BLaER1 treated with 17β-estradiol and CSF1 and Interleukin-3, amounts not matched to agents 10 nM and 100 nM (cell line): ENCODE results near the gene SLC6A2.

Experiments used
- H3K27ac ChIP-seq, 11 experiments: shearing (Covaris generic); formaldehyde crosslinking; 2 replicates each; pipeline ENCODE4 v1.8.1; 2022
- H3K27me3 ChIP-seq, 11 experiments: shearing (Covaris generic); formaldehyde crosslinking; 2 replicates each; pipeline ENCODE4 v1.8.1; 2022
- H3K36me3 ChIP-seq, 11 experiments: shearing (Covaris generic); formaldehyde crosslinking; 2 replicates each; pipeline ENCODE4 v1.8.1; 2022
- H3K4me1 ChIP-seq, 10 experiments: shearing (Covaris generic); formaldehyde crosslinking; 2 replicates each; pipeline ENCODE4 v1.8.1; 2022
- H3K4me2 ChIP-seq, 11 experiments: shearing (Covaris generic); formaldehyde crosslinking; 2 replicates each; pipeline ENCODE4 v1.8.1; 2022
- H3K4me3 ChIP-seq, 10 experiments: shearing (Covaris generic); formaldehyde crosslinking; 2 replicates each; pipeline ENCODE4 v1.8.1; 2022
- H3K9ac ChIP-seq, 11 experiments: shearing (Covaris generic); formaldehyde crosslinking; 2 replicates each; pipeline ENCODE4 v1.8.1; 2022
- H3K9me3 ChIP-seq, 11 experiments: shearing (Covaris generic); formaldehyde crosslinking; replicated peaks in 1 of 11; 2 replicates each; pipeline ENCODE4 v1.8.1; 2022
- H4K20me1 ChIP-seq, 11 experiments: shearing (Covaris generic); formaldehyde crosslinking; 2 replicates each; pipeline ENCODE4 v1.8.1; 2022
- Cebpa-rat ChIP-seq, 11 experiments: shearing (Covaris generic); IDR thresholded peaks; 2 replicates each; pipeline ENCODE4 v1.8.1; 2022

SLC6A2 gene

DNA sequence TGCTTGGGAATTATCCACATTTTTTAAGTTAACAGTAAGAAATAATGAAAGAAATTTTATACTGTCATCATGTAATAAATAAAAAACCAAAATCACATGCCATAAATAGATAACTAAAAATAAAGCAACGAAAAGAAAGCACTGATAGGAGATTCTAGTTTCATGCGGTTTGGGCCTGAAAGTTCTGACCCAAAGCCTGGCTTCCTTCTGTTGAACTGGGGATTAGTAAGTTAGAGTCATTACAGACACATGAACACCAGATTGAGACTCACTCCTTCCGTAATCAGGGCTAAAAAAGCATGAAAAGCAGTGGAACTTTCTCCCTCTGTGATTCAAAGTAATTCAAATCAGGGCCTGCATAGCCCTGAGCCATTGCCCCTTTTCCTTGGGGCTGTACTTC lies 13.2 kb upstream of the SLC6A2 start:
- Histone ChIP-seq H3K4me3 (no peak overlapping the region), H3K36me3 (no peaks in the 10 kb centered on the region), H4K20me1 (no peaks in the 10 kb centered on the region), H3K27me3 (no peaks in the 10 kb centered on the region), H3K9ac (no peak overlapping the region), H3K27ac (no peak overlapping the region), H3K4me1 (no peaks in the 10 kb centered on the region), H3K4me2 (no peak overlapping the region), H3K9me3 (no peaks in the 10 kb centered on the region)
- no peak for TF ChIP-seq Cebpa-rat (IDR thresholded peaks at IDR 0.05)

DNA sequence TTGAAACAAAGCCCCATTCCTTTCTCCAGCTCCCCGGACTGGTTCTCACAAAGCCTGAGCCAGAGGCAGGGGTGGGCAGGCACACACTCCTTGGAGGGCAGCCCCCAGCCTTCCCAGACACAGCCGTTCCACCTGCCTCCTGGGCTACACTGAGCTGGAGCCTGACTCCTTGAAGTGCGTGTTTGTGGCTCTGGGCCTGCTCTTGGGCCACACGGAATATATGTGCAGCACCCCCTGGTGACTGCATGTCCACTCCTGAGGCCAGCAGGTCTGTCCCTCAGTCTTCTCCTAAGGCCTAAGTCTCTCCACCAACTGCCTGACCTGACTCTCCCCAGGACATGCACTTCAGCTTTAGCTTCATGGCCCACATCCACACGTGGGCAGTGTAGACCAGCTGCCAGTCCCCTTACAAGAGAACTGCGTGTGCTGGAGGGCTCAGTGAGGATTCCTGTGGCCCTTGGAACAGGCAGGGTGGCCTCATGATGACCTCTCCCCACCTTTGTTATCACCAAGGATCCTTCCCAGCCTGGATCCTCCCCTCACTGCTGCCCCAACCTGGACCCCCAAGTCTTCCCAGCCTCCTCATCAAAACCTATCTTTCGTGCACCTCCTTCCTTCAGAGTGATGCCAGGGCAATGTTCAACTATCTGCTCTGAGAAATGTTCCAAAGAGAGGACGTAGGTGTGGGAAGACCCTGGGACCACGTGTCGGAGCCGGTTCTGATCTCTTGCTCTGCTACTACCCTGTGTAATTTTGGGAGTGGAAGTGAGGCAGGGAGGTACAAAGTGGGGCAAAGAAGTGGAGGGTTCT lies 12.4 kb upstream of the SLC6A2 start:
- no peaks in the 10 kb centered on the region for H3K36me3 ChIP-seq
- H3K27ac ChIP-seq: no peak overlapping the region
- H3K9ac ChIP-seq: no peak overlapping the region
- no peaks in the 10 kb centered on the region for H3K27me3 ChIP-seq
- no peaks in the 10 kb centered on the region for H3K9me3 ChIP-seq
- no peaks in the 10 kb centered on the region for H3K4me1 ChIP-seq
- TF ChIP-seq Cebpa-rat (IDR thresholded peaks at IDR 0.05): no peak
- H4K20me1 ChIP-seq: no peaks in the 10 kb centered on the region
- no peak overlapping the region for H3K4me3 ChIP-seq
- H3K4me2 ChIP-seq: no peak overlapping the region

DNA sequence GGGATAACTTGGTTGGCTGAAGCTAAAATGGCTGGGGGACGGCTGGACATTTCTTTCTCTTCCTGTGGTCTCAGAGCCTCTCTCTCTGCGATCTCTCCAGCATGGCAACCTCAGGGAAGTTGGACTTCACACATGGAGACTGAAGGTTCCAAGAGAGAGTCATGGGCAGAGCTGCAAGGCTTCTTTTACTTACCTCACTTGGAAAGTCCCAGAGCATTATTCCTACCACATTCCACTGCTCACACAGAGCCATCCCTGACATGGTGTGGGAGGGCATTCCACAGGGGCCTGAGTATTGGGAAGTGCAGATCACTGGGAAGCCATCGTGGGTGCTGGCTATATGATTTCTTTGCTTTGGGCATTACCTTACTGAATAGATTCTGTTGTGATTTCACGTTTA lies 9.8 kb upstream of the SLC6A2 start:
- H3K4me2 ChIP-seq: no peak overlapping the region
- H3K4me1 ChIP-seq: no peaks in the 10 kb centered on the region
- H3K36me3 ChIP-seq: no peaks in the 10 kb centered on the region
- no peaks in the 10 kb centered on the region for H3K9me3 ChIP-seq
- no peak overlapping the region for H3K27ac ChIP-seq
- H3K4me3 ChIP-seq: no peak overlapping the region
- no peak for TF ChIP-seq Cebpa-rat (IDR thresholded peaks at IDR 0.05)
- H4K20me1 ChIP-seq: no peaks in the 10 kb centered on the region
- no peaks in the 10 kb centered on the region for H3K27me3 ChIP-seq
- H3K9ac ChIP-seq: no peak overlapping the region

DNA sequence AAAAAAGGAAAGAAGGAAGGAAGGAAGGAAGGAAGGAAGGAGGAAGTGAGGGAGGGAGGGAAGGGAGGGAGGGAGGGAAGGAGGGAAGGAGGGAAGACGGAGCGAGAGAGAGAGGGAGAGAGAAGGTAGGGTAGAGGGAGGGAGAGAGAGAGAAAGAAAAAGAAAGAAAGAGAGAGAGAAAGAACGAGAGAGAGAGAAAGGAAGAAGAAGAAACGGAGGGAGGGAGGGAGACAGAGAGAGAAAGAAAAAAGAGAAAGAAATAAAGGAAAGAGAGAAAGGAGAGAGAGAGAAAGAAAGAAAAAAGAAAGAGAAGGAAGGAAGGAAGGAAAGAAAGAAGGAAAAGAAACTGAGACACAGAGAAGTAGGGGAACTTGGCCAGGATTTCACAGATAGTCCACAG lies 8.4 kb upstream of the SLC6A2 start:
- Histone ChIP-seq H3K4me2 (no peak overlapping the region), H3K4me1 (no peaks in the 10 kb centered on the region), H3K4me3 (no peak overlapping the region), H3K9ac (no peak overlapping the region), H3K27me3 (no peaks in the 10 kb centered on the region), H3K27ac (no peak overlapping the region), H3K9me3 (no peaks in the 10 kb centered on the region), H3K36me3 (no peaks in the 10 kb centered on the region), H4K20me1 (no peaks in the 10 kb centered on the region)
- TF ChIP-seq Cebpa-rat (IDR thresholded peaks at IDR 0.05): no peak

DNA sequence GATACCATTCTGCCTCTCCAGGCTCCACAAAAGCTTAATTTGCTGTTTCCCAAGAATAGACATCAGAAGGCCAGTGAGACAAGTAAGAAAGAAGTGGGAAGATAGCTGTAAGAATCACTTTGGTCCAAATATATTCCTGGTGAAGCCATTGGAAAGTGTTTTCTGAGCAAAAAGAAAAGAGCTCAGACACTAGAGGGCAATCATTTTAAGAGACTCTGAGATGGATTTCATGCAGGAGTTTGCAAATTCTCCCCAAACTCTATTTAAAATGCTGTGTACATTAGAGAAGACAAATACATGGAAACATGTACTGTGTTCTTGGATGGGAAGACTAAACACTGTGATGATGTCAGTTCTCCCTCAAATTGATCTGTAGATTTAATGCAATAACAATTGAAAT lies 8.0 kb upstream of the SLC6A2 start:
- no peak for TF ChIP-seq Cebpa-rat (IDR thresholded peaks at IDR 0.05)
- Histone ChIP-seq H3K4me2 (no peak overlapping the region), H3K27ac (no peak overlapping the region), H4K20me1 (no peaks in the 10 kb centered on the region), H3K36me3 (no peaks in the 10 kb centered on the region), H3K4me1 (no peaks in the 10 kb centered on the region), H3K27me3 (no peaks in the 10 kb centered on the region), H3K9ac (no peak overlapping the region), H3K9me3 (no peaks in the 10 kb centered on the region), H3K4me3 (no peak overlapping the region)

DNA sequence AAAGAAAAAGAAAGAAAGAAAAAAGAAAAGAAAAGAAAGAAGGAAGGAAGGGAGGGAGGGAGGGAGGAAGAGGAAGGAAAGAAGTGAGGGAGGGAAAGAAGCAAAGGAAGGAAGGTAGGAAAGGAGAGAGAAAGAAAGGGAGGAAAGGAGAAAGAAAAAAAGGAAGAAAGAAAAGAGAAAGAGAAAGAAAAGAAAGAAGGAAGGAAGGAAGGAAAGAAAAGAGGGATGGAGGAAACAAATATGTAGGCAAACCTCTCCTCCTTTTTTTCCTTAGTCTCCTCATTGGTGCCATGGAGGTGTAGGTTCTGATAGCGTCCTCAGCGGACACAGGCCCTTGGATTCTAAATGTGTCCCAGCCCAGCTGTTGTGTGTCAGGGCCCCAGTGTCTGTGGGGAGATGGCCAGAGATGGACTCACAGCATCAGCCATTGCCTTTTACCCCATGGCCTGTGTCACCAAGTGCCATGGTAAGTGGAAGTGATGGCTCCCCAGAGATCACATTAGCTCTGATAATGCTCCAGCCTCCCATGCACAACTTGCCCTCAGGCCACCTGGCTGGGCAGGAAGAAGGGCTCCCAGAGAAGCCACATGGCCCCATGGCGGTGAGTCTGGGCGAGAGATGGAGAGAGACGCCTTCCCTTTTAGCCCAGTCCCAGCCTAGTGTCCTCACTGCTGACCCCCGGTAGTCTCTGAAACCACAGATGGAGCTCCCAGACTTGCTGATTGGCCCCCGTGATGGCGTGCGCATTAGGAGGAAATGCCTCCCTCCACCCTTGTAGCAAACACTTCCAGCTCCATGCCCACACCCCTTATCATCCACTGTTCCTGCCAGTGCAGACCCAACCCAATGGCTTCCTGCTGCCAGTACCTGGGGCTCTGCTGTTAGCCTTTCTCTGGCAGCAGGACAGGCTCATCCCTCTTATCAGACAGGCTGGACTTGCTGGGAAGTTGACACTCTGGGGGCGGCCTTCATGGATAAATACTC lies 3.7 kb upstream of the SLC6A2 start:
- Histone ChIP-seq H3K4me1 (no peaks in the 10 kb centered on the region), H3K27me3 (no peaks in the 10 kb centered on the region; a peak in 1 of 22 replicates), H3K36me3 (no peaks in the 10 kb centered on the region), H3K4me3 (no peak overlapping the region), H3K9ac (no peak overlapping the region), H3K9me3 (peaks cover 5 to 24% (median 17%) of the 10 kb centered on the region in 11 experiments; a peak in 15 of 22 replicates), H3K4me2 (peak overlapping the region in 2 of 11 experiments; percentile 10; a peak in 2 of 22 replicates), H3K27ac (no peak overlapping the region), H4K20me1 (no peaks in the 10 kb centered on the region; a peak in 1 of 22 replicates)
- TF ChIP-seq Cebpa-rat (IDR thresholded peaks at IDR 0.05): no peak

DNA sequence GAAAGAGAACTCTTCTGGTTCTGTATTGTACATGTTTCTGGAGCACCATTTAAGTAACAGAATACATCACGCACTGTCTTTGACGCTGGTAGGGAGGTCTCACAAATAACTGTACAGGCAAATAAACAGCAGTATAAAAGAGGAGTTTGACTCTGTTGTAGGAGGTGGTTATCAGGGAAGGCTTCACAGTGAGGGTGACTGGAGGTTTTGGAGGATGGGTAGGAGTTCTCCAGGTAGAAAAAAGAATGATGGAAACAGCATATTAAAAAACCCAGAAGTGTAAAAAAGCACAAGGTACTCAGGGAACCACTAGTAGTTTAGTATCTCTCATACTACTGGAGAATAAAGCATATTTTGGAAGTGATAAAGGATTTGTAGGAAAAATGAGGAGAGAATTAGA lies 2.7 kb upstream of the SLC6A2 start:
- Histone ChIP-seq H3K4me1 (no peaks in the 10 kb centered on the region), H3K4me3 (no peak overlapping the region), H3K4me2 (no peak overlapping the region), H3K9ac (no peak overlapping the region), H3K9me3 (peaks cover 5 to 24% (median 17%) of the 10 kb centered on the region in 11 experiments; a peak in 15 of 22 replicates), H3K36me3 (no peaks in the 10 kb centered on the region), H4K20me1 (no peaks in the 10 kb centered on the region; a peak in 1 of 22 replicates), H3K27ac (no peak overlapping the region), H3K27me3 (no peaks in the 10 kb centered on the region; a peak in 1 of 22 replicates)
- no peak for TF ChIP-seq Cebpa-rat (IDR thresholded peaks at IDR 0.05)

DNA sequence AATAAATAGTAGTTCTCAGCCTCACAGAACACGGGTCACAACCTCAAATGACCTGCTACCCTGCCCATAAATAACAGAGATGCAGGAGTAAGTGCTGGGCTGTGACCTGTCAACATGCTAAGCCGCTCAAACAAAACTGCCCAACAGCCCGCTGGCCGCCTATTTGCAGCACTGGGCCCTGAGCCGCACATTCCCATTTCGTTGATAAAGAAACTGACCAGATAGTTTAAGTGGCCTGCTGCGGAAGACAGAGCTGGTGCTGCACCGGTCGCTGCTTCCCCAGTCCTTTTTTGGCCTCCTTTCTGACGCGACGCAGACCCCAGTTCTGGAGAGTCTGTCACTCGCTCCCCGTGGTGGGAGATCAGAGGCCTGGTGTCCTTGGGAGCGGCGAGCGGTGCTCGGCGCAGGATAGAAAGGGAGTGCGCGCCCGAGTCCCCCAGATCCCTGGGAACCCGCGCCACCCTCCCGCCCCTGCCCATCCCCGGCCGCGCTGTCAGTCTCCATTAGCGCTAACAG lies 349 bp upstream of the SLC6A2 start:
- Histone ChIP-seq H3K36me3 (no peaks in the 10 kb centered on the region), H3K4me3 (no peak overlapping the region), H3K27me3 (no peaks in the 10 kb centered on the region; a peak in 1 of 22 replicates), H3K4me2 (no peak overlapping the region), H4K20me1 (no peaks in the 10 kb centered on the region; a peak in 1 of 22 replicates), H3K4me1 (no peaks in the 10 kb centered on the region), H3K9ac (no peak overlapping the region), H3K9me3 (peaks cover 5 to 24% (median 17%) of the 10 kb centered on the region in 11 experiments; a peak in 15 of 22 replicates), H3K27ac (no peak overlapping the region)
- no peak for TF ChIP-seq Cebpa-rat (IDR thresholded peaks at IDR 0.05)

DNA sequence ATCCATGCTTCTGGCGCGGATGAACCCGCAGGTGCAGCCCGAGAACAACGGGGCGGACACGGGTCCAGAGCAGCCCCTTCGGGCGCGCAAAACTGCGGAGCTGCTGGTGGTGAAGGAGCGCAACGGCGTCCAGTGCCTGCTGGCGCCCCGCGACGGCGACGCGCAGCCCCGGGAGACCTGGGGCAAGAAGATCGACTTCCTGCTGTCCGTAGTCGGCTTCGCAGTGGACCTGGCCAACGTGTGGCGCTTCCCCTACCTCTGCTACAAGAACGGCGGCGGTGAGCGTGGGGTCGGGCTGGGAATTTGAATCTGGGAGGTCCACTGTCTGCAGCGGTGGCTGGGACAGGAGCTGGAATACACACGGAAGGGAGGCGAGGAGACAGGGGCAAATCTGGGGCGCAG lies 904 bp downstream of the SLC6A2 start:
- Histone ChIP-seq H3K27ac (no peak overlapping the region), H3K9me3 (peaks cover 5 to 24% (median 17%) of the 10 kb centered on the region in 11 experiments; a peak in 15 of 22 replicates), H3K36me3 (no peaks in the 10 kb centered on the region), H3K4me1 (no peaks in the 10 kb centered on the region), H3K9ac (no peak overlapping the region), H4K20me1 (no peaks in the 10 kb centered on the region; a peak in 1 of 22 replicates), H3K4me3 (no peak overlapping the region), H3K4me2 (no peak overlapping the region), H3K27me3 (no peaks in the 10 kb centered on the region; a peak in 1 of 22 replicates)
- no peak for TF ChIP-seq Cebpa-rat (IDR thresholded peaks at IDR 0.05)
